Activated T-cell treated with anti-CD3 and anti-CD28 coated beads, Interleukin-2, amount 50 U/mL, for 72 hours (primary cell): ENCODE results near the gene SRSF4. TPM values are rescaled to one million over a fixed set of nuclear protein-coding genes. Genes with fewer than 3 reads are reported as not detected.
A peak's percentile ranks its signal among the peaks of the same experiment; 100 is the strongest.

Source experiments
- ATAC-seq, 2 donors: fragments of 150-1000 bp; cut with Tn5 transposase; replicated peaks in 1 of 2; 2 replicates each; pipeline ENCODE4 v1.10.0; 2021; ENCODE audit warnings: moderate library complexity in 2 of 2, mild to moderate bottlenecking in 1 of 2
- DNase-seq, 2 donors: peaks; one replicate each; pipeline ENCODE4 v3.0.0; 2021 to 2022; ENCODE audit warnings: mixed read lengths in 1 of 2
- H3K27ac Mint-ChIP-seq: one replicate; pipeline ENCODE4 v1.8.0; 2022; ENCODE audit warnings: mild to moderate bottlenecking, moderate library complexity, mixed read lengths
- H3K27me3 Mint-ChIP-seq: one replicate; pipeline ENCODE4 v1.8.0; 2022; ENCODE audit warnings: low read depth, mixed read lengths
- H3K36me3 Mint-ChIP-seq, 2 donors: one replicate each; pipeline ENCODE4 v1.8.0; 2022; ENCODE audit warnings: mixed read lengths in 2 of 2, mild to moderate bottlenecking in 1 of 2; ENCODE audit not compliant: insufficient read depth in 2 of 2
- H3K4me1 Mint-ChIP-seq: one replicate; pipeline ENCODE4 v1.8.0; 2022; ENCODE audit warnings: low read depth, mixed read lengths
- H3K4me3 Mint-ChIP-seq, 2 donors: one replicate each; pipeline ENCODE4 v1.8.0; 2022; ENCODE audit warnings: mild to moderate bottlenecking in 2 of 2, mixed read lengths in 2 of 2, moderate library complexity in 2 of 2
- H3K9me3 Mint-ChIP-seq, 2 donors: one replicate each; pipeline ENCODE4 v1.8.0; 2022; ENCODE audit warnings: mixed read lengths in 2 of 2
- total RNA-seq, 2 donors: library from RNA; stranded (reverse); gene quantifications; one replicate each; pipeline ENCODE4 v1.2.3, GENCODE V29; 2022

The SRSF4 gene
- total RNA-seq, 2 donors from 2014 or later, result 123 to 141 TPM

DNA sequence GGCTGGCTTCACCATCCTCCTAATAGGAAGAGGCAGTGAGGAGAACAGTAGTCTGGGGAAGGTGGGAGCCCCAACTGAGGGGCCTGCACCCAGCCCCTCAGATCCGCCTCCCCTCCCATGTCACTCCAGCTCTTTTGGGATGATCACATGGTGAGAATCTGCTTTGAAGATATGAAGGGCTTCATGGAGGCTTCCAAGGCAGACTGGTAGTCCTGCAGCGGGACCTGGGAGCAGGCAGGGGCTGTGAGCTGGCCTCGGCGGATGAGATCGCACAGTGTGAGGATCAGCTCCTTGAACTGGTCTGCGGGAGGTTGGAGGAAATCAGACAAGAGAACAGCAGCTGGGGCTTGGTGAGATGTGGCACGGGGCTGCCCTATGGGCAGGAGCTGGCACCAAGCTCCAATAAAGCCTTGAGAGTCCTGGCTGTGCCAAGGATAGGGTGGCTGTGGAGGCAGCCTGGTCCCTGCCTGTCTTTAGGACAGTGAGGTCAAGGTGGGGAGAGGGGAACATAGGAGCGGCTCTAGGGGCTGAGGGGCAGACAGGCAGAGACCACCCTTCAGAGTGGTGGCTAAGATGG lies 12.3 kb upstream of the SRSF4 start:
- H3K9me3 Mint-ChIP-seq, result no peaks in the 10 kb centered on the region
- DNase-seq (no peak), ATAC-seq (no peak)
- H3K27me3 Mint-ChIP-seq, result no peaks in the 10 kb centered on the region
- H3K4me3 Mint-ChIP-seq, result no peak overlapping the region
- H3K36me3 Mint-ChIP-seq, result peaks cover 0 to 2% of the 10 kb centered on the region in 2 donors
- H3K4me1 Mint-ChIP-seq, result no peaks in the 10 kb centered on the region
- H3K27ac Mint-ChIP-seq, result no peak overlapping the region

DNA sequence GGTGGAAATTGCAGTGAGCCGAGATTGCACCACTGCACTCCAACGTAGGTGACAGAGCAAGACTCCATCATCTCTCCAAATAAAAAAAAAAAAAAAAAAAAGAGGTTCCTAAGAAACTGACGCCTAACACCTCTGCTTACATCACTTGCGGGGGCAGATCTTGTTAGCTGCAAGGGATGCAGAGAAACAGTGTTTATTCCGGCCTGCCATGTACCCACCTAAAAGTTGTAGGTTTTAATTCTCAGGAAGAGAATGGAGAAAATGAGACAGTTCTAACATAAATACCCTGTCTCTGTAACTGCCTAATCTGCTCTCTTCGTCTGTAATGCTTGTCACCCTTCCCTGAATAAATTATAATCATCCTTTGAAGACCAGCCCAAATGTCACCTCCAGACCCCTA lies 9.0 kb upstream of the SRSF4 start:
- Mint-ChIP-seq H3K4me3 (no peak overlapping the region), H3K4me1 (no peaks in the 10 kb centered on the region), H3K36me3 (peaks cover 0 to 2% of the 10 kb centered on the region in 2 donors), H3K9me3 (no peaks in the 10 kb centered on the region), H3K27ac (no peak overlapping the region), H3K27me3 (no peaks in the 10 kb centered on the region)
- DNase-seq (no peak), ATAC-seq (no peak)

GRCh38 chr1:29186707-29187106 lies 5.0 kb upstream of the SRSF4 start:
- no peak overlapping the region for H3K27ac Mint-ChIP-seq
- ATAC-seq (no peak), DNase-seq (no peak)
- H3K36me3 Mint-ChIP-seq, result peaks cover 0 to 2% of the 10 kb centered on the region in 2 donors
- H3K27me3 Mint-ChIP-seq, result no peaks in the 10 kb centered on the region
- H3K9me3 Mint-ChIP-seq, result no peaks in the 10 kb centered on the region
- H3K4me1 Mint-ChIP-seq, result peaks cover 15% of the 10 kb centered on the region
- H3K4me3 Mint-ChIP-seq, result no peak overlapping the region

DNA sequence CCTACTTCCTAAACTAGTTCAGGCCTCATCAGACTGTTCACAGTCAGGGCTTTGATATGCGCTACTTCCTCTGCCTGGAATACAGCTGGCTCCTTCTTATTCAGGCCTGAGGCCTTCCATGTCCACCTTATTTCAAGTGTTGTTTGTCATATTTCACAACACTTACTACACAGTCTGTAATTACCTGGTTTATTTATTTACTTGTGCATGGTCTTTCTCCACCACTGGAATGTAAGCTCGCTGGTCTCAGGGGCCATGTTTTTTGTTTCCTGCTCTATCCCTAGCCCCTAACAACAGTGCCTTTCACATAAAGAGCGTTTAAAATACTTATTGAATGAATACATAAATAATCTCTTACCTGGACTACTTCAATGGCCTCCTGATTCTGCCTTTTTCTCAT lies 4.6 kb upstream of the SRSF4 start:
- no peaks in the 10 kb centered on the region for H3K27me3 Mint-ChIP-seq
- DNase-seq (no peak), ATAC-seq (no peak)
- no peak overlapping the region for H3K4me3 Mint-ChIP-seq
- H3K27ac Mint-ChIP-seq, result no peak overlapping the region
- H3K4me1 Mint-ChIP-seq, result peaks cover 15% of the 10 kb centered on the region
- no peaks in the 10 kb centered on the region for H3K9me3 Mint-ChIP-seq
- peaks cover 0 to 2% of the 10 kb centered on the region in 2 donors for H3K36me3 Mint-ChIP-seq

DNA sequence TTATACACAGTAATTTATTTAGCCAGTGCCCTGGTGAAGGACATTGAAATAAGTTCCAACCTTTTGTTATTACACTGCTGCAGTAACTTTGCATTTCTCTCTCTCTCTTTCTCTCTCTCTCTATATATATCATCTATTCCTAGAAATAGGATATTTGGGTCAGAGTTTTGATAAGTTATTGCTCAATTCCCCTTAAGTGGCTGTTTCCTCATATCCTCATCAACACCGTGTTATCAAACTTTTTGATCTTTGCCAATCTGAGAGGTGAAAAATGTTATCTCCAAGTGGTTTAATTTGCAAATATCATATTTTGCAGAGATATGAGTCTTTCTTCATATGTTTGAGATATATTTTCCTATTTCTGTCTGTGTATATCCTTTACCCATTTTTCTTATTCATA lies 1.6 kb upstream of the SRSF4 start:
- Mint-ChIP-seq H3K27me3 (no peaks in the 10 kb centered on the region), H3K4me1 (peaks cover 36% of the 10 kb centered on the region), H3K9me3 (no peaks in the 10 kb centered on the region), H3K36me3 (peaks cover 13 to 25% of the 10 kb centered on the region in 2 donors), H3K27ac (peak overlapping the region; percentile 89), H3K4me3 (peak overlapping the region; percentile 91 to 99)
- no peak for DNase-seq
- ATAC-seq, result no peak

DNA sequence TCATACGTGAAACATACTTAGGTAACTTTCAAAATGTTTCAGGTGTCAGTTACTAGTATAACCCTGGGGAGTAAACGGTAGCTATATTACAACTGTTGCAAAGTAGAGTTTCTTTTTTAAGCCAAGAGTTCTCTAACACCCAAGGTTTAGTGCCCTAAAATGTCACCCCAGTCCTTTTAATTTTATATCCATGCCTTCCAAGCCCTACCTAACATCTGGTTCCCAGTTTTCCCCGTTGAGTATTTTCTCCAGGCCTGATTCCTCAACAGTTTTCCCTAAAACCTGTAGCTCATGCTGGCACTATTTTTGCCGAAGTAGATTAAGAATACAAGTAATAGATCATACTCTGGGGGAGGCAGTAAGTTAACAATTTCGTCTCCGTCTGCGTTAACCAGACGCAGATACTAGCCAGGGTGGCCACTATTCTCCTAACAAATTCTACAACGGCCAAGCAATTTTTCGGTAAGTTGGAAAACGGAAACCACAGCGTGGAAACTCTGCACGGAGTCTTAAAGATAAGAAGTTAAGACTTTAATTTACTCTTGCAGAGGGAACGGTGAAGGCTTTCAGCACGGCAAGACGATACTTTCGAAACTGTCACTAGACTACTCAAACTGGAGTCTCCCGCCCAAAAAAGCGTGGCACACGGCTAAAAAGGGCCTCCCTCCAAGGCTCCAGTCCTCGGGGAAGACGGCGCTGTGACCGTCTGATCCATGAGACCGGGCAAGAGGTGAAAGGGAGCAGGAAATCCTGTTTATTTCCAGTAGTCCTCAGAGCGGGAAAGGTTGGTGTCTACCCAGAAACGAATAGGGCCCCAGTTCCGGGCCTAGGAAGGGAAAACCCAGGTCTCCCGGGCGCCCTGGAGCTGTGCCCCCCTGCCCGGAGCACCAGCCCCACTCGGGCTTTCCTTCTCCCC lies 945 bp downstream of the SRSF4 start:
- no peaks in the 10 kb centered on the region for H3K9me3 Mint-ChIP-seq
- H3K4me3 Mint-ChIP-seq, result peak overlapping the region; percentile 91 to 99
- peaks cover 56% of the 10 kb centered on the region for H3K4me1 Mint-ChIP-seq
- ATAC-seq (no peak), DNase-seq (peak in 1 of 2 donors; percentile 40)
- H3K27ac Mint-ChIP-seq, result peak overlapping the region; percentile 98
- H3K27me3 Mint-ChIP-seq, result no peaks in the 10 kb centered on the region
- peaks cover 15 to 40% of the 10 kb centered on the region in 2 donors for H3K36me3 Mint-ChIP-seq

- Mint-ChIP-seq H3K36me3 (peaks cover 15 to 44% of the 10 kb centered on the region in 2 donors), H3K4me3 (peak overlapping the region; percentile 91 to 99)
Measured at GRCh38 chr1:29179641-29180184, 2.0 kb downstream of the SRSF4 start.

DNA sequence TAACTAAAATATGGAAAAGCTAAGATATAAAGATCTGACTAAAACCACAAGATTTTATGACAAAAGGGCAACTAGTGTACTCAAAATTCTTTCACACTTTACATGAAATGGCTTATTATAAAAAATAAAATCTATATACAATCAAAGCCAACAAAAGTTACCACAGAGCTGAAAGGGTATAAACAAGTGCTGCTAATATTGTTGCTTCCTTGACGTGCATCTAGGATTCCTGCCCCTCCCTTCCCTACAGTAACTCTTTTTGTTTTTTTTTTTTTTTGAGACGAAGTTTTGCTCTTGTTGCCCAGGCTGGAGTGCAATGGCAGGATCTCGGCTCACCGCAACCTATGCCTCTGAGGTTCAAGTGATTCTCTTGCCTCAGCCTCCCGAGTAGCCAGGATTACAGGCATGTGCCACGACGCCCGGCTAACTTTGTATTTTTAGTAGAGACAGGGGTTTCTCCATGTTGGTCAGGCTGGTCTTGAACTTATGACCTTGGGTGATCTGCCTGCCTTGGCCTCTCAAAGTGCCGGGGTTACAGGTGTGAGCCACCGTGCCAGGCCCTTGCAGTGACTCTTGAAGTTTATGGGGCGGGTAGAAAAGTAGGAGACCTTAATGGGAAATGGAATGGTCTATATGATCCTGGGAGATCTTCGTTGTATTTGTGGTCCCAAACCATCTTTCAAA lies 4.5 kb downstream of the SRSF4 start:
- Mint-ChIP-seq H3K4me3 (peak overlapping the region; percentile 60 to 66), H3K27me3 (no peaks in the 10 kb centered on the region), H3K9me3 (no peaks in the 10 kb centered on the region), H3K27ac (peak overlapping the region; percentile 52), H3K4me1 (peaks cover 61% of the 10 kb centered on the region), H3K36me3 (peaks cover 15 to 53% of the 10 kb centered on the region in 2 donors)
- DNase-seq (no peak), ATAC-seq (no peak)

More at GRCh38 chr1:29179641-29180184, 2.0 kb downstream of the SRSF4 start:
- DNase-seq (no peak), ATAC-seq (no peak)
- H3K27ac Mint-ChIP-seq, result peak overlapping the region; percentile 98
- no peaks in the 10 kb centered on the region for H3K9me3 Mint-ChIP-seq
- no peaks in the 10 kb centered on the region for H3K27me3 Mint-ChIP-seq
- H3K4me1 Mint-ChIP-seq, result peaks cover 56% of the 10 kb centered on the region

- peaks cover 65% of the 10 kb centered on the region for H3K4me1 Mint-ChIP-seq
- ATAC-seq (no peak), DNase-seq (no peak)
- H3K4me3 Mint-ChIP-seq, result peak overlapping the region in 1 of 2 donors; percentile 53
- H3K9me3 Mint-ChIP-seq, result no peaks in the 10 kb centered on the region
- peaks cover 15 to 53% of the 10 kb centered on the region in 2 donors for H3K36me3 Mint-ChIP-seq
- no peak overlapping the region for H3K27ac Mint-ChIP-seq
- H3K27me3 Mint-ChIP-seq, result no peaks in the 10 kb centered on the region
Measured at GRCh38 chr1:29176576-29176975, 5.1 kb downstream of the SRSF4 start.

DNA sequence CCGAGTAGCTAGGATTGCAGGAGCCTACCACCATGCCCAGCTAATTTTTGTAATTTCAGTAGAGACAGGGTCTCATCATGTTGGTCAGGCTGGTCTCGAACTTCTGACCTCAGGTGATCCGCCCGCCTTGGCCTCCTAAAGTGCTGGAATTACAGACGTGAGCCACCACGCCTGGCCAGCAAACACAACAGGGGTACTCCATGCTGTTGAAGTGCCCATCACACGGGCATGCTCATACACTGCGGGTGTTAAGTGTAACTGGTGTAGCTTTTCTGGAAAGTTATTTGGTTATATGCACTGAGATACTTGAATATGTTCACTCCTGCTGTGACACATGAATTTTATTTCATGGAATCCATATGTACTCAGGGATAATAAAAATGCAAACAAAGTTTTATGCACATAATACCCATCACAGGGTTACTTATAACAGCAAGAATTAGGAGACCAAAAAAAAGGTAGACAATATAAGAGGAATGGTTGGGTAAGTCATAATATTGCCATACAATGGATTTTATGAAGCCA lies 9.2 kb downstream of the SRSF4 start:
- H3K36me3 Mint-ChIP-seq, result peaks cover 8 to 41% of the 10 kb centered on the region in 2 donors
- no peak overlapping the region for H3K27ac Mint-ChIP-seq
- DNase-seq, result no peak
- H3K4me1 Mint-ChIP-seq, result peaks cover 63% of the 10 kb centered on the region
- H3K9me3 Mint-ChIP-seq, result no peaks in the 10 kb centered on the region
- ATAC-seq, result no peak
- peak overlapping the region in 1 of 2 donors; percentile 2 for H3K4me3 Mint-ChIP-seq
- no peaks in the 10 kb centered on the region for H3K27me3 Mint-ChIP-seq

GRCh38 chr1:29171521-29171920 lies 10.2 kb downstream of the SRSF4 start:
- DNase-seq (no peak), ATAC-seq (no peak)
- peaks cover 59% of the 10 kb centered on the region for H3K4me1 Mint-ChIP-seq
- no peaks in the 10 kb centered on the region for H3K9me3 Mint-ChIP-seq
- no peaks in the 10 kb centered on the region for H3K27me3 Mint-ChIP-seq
- H3K4me3 Mint-ChIP-seq, result peak overlapping the region in 1 of 2 donors; percentile 59
- H3K27ac Mint-ChIP-seq, result peak overlapping the region; percentile 68
- H3K36me3 Mint-ChIP-seq, result peaks cover 7 to 40% of the 10 kb centered on the region in 2 donors

- Mint-ChIP-seq H3K27me3 (no peaks in the 10 kb centered on the region), H3K27ac (peak overlapping the region; percentile 35), H3K9me3 (no peaks in the 10 kb centered on the region), H3K36me3 (peaks cover 8 to 38% of the 10 kb centered on the region in 2 donors), H3K4me1 (peaks cover 56% of the 10 kb centered on the region), H3K4me3 (peak overlapping the region; percentile 5 to 59)
- no peak for DNase-seq
- ATAC-seq, result no peak
Measured at GRCh38 chr1:29171089-29171488, 10.6 kb downstream of the SRSF4 start.
